SK-N-SH (cell line): ENCODE measurements around the gene PDE11A.

ENCODE experiments used
- CTCF ChIP-seq: fragments of 200-600 bp; sonication (generic); IDR thresholded peaks from 2 replicates; pipeline ENCODE4 v1.6.1; 2017; ENCODE audit warnings: antibody characterized with exemption, mild to moderate bottlenecking, moderate library complexity
- ELF1 ChIP-seq: IDR thresholded peaks from 2 replicates; pipeline ENCODE4 v1.4.0; 2012
- EZH2phosphoT487 ChIP-seq: fragments of 200-600 bp; sonication (generic); IDR thresholded peaks from 2 replicates; pipeline ENCODE4 v1.6.1; 2017; ENCODE audit warnings: low read depth, mixed run types, mild to moderate bottlenecking, antibody characterized with exemption, moderate library complexity, borderline replicate concordance
- FOXM1 ChIP-seq: IDR thresholded peaks from 2 replicates; pipeline ENCODE4 v1.4.0; 2012; ENCODE audit warnings: low read depth, mild to moderate bottlenecking
- RCOR1 ChIP-seq: fragments of 150-350 bp; IDR thresholded peaks from 2 replicates; pipeline ENCODE4 v1.6.1; 2017; ENCODE audit warnings: antibody characterized with exemption, low read length
- REST ChIP-seq: IDR thresholded peaks from 2 replicates; pipeline ENCODE4 v1.6.1; 2012; ENCODE audit warnings: mild to moderate bottlenecking, low read depth, low read length, moderate library complexity
- SMC3 ChIP-seq: IDR thresholded peaks from 2 replicates; pipeline ENCODE4 v1.6.1; 2012; ENCODE audit warnings: low read depth, low read length, improper control_type of control experiment
- TF ChIP-seq, protein P1 (sequence below): fragments of 150-350 bp; IDR thresholded peaks from 2 replicates; pipeline ENCODE4 v1.6.1; 2017; ENCODE audit warnings: antibody characterized with exemption, low read length, low read depth, borderline replicate concordance
- TF ChIP-seq, protein P2 (sequence below): fragments of 150-350 bp; IDR thresholded peaks from 2 replicates; pipeline ENCODE4 v1.6.1; 2016; ENCODE audit warnings: mild to moderate bottlenecking, low read depth, low read length

GRCh38 chr2:177881921-177882320, 190.7 kb downstream of the PDE11A start:
- TF ChIP-seq CTCF (no peak), ELF1 (no peak), FOXM1 (no peak), REST (no peak), SMC3 (no peak), EZH2phosphoT487 (no peak), RCOR1 (no peak)
- TF ChIP-seq, protein P1, sequence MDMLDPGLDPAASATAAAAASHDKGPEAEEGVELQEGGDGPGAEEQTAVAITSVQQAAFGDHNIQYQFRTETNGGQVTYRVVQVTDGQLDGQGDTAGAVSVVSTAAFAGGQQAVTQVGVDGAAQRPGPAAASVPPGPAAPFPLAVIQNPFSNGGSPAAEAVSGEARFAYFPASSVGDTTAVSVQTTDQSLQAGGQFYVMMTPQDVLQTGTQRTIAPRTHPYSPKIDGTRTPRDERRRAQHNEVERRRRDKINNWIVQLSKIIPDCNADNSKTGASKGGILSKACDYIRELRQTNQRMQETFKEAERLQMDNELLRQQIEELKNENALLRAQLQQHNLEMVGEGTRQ: no peak
- TF ChIP-seq, protein P2, sequence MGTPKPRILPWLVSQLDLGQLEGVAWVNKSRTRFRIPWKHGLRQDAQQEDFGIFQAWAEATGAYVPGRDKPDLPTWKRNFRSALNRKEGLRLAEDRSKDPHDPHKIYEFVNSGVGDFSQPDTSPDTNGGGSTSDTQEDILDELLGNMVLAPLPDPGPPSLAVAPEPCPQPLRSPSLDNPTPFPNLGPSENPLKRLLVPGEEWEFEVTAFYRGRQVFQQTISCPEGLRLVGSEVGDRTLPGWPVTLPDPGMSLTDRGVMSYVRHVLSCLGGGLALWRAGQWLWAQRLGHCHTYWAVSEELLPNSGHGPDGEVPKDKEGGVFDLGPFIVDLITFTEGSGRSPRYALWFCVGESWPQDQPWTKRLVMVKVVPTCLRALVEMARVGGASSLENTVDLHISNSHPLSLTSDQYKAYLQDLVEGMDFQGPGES: no peak
